GM18505 (cell line): ENCODE data around the gene CHRNA10.

ENCODE experiments used
- ATAC-seq: cut with Tn5 transposase; IDR thresholded peaks from one replicate; pipeline ENCODE4 v1.9.1; 2021; ENCODE audit not compliant: unreplicated experiment
- POLR2A ChIP-seq: IDR thresholded peaks from 4 replicates; pipeline ENCODE4 v1.6.1; 2011; ENCODE audit warnings: borderline replicate concordance; ENCODE audit not compliant: insufficient read depth, insufficient read length; ENCODE audit errors: extremely low read depth

Gene CHRNA10

GRCh38 chr11:3635641-3636375 is 35.4 kb downstream of the CHRNA10 start:
- no peak for TF ChIP-seq POLR2A
- ATAC-seq, result no peak

- ATAC-seq, result no peak
- no peak for TF ChIP-seq POLR2A
Observed at GRCh38 chr11:3632070-3632660, 39.0 kb downstream of the CHRNA10 start.

GRCh38 chr11:3631331-3631730 is 39.9 kb downstream of the CHRNA10 start:
- no peak for TF ChIP-seq POLR2A
- ATAC-seq, result no peak

GRCh38 chr11:3627291-3627690 is 43.9 kb downstream of the CHRNA10 start:
- TF ChIP-seq POLR2A, result no peak
- ATAC-seq, result no peak

- ATAC-seq, result no peak
- no peak for TF ChIP-seq POLR2A
Observed at GRCh38 chr11:3626250-3626960, 44.8 kb downstream of the CHRNA10 start.

GRCh38 chr11:3623767-3624458 is 47.3 kb downstream of the CHRNA10 start:
- no peak for TF ChIP-seq POLR2A
- no peak for ATAC-seq

GRCh38 chr11:3623121-3623520 is 48.1 kb downstream of the CHRNA10 start:
- no peak for ATAC-seq
- no peak for TF ChIP-seq POLR2A

- no peak for ATAC-seq
- TF ChIP-seq POLR2A, result no peak
Observed at GRCh38 chr11:3622521-3622920, 48.7 kb downstream of the CHRNA10 start.

GRCh38 chr11:3617990-3618389 is 53.2 kb downstream of the CHRNA10 start:
- no peak for ATAC-seq
- no peak for TF ChIP-seq POLR2A

- TF ChIP-seq POLR2A, result no peak
- no peak for ATAC-seq
Observed at GRCh38 chr11:3616721-3617460, 54.3 kb downstream of the CHRNA10 start.

- ATAC-seq, result no peak
- TF ChIP-seq POLR2A, result no peak
Observed at GRCh38 chr11:3615998-3616397, 55.2 kb downstream of the CHRNA10 start.
